DMS53 (cell line): ENCODE measurements around the gene TSR1.

Experiments used
- DNase-seq: peaks from one replicate; lab custom pipeline; 2025; lab: John Stamatoyannopoulos, UW

The TSR1 gene

GRCh38 chr17:2279707-2280106, 56.5 kb downstream of the TSR1 start:
- DNase-seq = no peak

DNA sequence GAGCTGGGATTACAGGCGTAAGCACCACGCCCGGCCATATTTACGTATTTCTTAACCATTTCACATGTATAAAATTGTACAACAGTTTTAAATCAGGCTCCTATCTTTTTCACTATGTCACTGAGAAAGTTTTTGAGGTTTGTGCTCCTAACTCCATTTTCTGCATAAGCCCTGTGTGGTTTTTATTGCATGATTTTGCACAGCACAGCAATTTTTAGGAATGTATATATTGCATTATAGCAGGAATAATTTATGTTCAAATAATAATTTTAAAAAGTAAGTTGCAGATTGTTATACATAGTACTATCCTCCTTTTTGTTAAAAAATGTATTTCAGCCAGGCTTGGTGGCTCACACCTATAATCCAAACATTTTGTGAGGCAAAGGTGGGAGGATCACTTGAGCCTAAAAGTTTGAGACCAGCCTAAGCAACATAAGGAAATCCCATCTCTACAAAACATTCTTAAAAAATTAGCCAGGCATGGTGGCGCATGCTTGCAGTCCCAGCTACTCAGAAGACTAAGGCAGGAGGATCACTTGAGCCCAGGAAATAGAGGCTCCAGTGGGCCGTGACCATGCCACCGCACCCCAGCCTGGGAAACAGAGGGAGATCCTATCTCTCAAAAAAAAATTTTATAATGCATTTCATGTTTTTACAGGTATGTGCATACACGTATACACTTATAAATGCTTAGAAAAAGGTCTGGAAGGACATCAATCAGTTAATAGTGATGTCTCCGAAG, 58.7 kb downstream of the TSR1 start:
- DNase-seq = no peak

- no peak for DNase-seq
These were observed 60.5 kb downstream of the TSR1 start for GRCh38 chr17:2275722-2276121.

DNA sequence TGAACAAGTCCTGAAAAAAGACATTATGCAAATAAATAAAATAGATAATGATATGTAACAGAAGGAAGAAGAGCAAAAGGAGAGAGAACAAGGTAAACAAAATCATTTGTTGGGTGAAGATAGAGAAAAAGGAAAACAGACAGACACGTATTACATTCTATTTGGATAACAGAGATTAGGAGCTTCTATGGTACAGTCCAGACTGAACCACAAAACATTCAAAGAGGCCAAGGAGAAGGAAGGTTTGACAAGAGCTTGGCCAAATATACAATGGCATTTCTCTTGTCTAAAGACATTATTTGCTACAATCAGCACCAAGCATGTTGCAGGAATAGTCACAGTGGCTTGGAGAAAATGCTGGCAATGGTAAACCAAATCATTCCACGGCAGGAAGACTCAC, 61.8 kb downstream of the TSR1 start:
- no peak for DNase-seq
